T-helper 1 cell treated with Interleukin-12 subunit alpha and Interleukin-12 subunit beta and Interleukin-4 antibody, amounts not matched to agents 30 ng/mL and 1 ng/mL, for 36 hours (primary cell): ENCODE data around the gene RALGPS1. TPM values are rescaled to one million over a fixed set of nuclear protein-coding genes. Genes with fewer than 3 reads are reported as not detected.

ENCODE experiments used
- intact Hi-C: fragments of 100-400 bp; cut with micrococcal nuclease; formaldehyde crosslinking; loops from one replicate; pipeline ENCODE4 v1.15.1; 2024
- total RNA-seq: library from RNA; stranded (reverse); gene quantifications from 2 replicates; pipeline ENCODE4 v1.2.3, GENCODE V29; 2022

RALGPS1 gene
- total RNA-seq, 1 donor from 2014 or later: 3.8 TPM

- intact Hi-C loops: no loop called here
These were observed 41.2 kb downstream of the RALGPS1 start for GRCh38 chr9:126955811-126956210.

DNA sequence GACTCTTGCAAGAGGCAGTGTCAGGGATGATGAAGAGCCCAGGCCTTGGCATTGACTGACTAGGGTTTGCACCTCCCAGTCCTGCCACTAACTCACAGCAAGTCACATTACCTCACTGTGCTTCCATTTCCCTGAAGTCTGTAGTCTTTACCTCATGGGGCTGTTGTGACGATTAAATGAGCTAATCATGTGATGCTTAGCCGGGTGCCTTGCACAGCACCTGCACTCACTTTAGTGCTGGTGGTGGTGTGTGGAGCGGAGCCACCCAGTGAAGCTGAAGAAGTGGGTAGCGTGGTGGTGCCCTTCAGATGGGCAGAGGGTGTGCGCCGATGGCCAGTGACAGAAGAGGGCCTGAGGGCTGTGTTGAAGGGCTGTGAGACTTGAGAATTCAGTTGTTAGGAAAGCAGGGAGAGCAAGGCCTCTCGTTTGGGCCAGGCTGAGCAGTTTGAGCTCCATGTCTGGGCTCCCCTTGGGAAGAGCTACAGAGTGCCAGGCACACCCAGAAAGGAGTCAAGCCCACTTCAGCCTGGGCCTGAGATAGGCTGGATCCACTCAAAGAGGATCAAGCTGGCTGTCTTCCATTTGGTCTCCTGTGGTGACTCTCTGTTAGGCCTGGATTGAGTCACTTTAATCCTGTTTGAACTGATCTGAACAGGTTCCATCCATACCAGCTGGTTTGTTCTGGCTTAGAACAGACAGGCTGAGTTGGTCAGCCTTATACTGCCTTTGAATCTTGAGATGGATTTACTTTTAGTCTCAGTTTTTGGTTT lies 42.5 kb downstream of the RALGPS1 start:
- intact Hi-C loops: no loop called here

DNA sequence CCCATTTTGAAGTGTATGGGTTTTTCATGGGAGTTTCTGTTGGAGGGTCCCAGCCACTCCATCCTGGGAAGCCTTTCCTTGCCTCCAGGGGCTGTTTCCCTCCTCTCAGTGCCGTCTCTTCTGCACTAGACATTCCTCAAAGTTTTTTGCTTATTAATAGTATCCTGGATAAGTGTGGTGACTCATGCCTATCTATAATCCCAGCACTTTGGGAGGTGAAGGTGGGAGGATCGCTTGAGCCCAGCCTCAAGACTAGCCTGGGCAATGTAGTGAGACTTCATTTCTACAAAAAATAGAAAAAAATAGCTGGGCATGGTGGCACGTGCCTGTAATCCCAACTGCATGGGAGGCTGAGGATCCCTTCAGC lies 43.1 kb downstream of the RALGPS1 start:
- intact Hi-C loops: no loop called here

DNA sequence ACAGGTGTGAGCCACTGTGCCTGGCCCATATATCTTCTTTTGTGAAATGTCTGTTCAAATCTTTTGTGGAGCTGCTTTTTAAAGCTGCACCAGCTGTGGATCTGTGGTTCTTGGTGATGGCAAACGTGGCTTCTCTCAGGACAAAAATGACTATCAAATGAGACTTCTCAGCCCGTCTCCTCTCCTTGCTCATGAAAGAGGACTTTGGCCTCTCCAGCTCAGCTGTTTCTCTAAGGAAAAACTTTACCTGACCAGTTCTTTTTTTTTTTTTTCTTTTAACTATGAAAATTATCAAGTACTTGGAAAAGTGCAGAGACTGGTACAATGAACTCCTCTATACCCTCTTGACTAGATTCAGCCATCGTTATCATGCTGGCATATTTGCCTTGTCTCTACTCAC lies 44.8 kb downstream of the RALGPS1 start:
- intact Hi-C loops: no loop called here

DNA sequence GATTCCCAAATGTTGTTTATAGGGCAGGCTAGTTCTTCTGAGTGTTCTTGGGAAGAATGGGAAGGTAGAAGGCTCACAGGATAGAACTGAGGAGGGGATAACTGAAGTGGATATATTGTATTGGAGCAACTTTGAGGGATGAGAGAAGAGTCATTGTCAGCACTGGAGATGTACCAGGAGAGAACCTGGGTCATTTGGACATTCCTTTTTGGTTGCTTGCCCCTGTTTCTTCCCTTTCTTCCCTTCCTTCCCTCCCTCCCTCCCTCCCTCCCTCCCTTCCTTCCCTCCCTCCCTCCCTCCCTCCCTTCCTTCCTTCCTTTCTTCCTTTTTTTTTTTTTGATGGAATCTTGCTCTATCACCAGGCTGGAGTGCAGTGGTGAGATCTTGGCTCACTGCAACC lies 45.3 kb downstream of the RALGPS1 start:
- intact Hi-C loops: no loop called here

DNA sequence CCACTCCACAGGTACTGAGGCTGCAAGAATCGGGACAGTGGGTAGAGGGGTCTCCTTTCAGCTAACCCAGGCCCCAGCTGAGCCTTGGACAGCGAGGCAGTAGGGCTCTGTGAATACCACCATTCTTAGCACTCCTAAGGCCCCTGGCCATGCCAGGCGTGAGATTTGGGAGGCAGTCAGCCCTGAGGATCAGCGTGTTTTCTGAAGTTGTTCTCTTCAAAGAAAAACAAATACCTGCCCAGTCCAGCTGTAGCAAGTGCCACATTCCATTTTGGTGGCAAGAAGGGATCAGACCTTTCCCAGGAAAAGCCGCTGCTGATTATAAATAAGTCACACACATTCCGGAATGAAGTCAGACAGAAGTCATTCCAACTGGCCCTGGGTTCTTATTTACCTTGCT lies 47.8 kb downstream of the RALGPS1 start:
- intact Hi-C loops: no loop called here

GRCh38 chr9:126965077-126965476 lies 50.5 kb downstream of the RALGPS1 start:
- intact Hi-C loops: loop anchor here (1.0 kb wide), 3 partner anchors 21 to 84 kb away; no protein-coding TSS in a partner anchor

- intact Hi-C loops: loop anchor here (1.0 kb wide), 4 partner anchors 21 to 234 kb away; no protein-coding TSS in a partner anchor
These were observed 51.2 kb downstream of the RALGPS1 start for GRCh38 chr9:126965541-126966428.

GRCh38 chr9:126971261-126971660 lies 56.7 kb downstream of the RALGPS1 start:
- intact Hi-C loops: no loop called here

DNA sequence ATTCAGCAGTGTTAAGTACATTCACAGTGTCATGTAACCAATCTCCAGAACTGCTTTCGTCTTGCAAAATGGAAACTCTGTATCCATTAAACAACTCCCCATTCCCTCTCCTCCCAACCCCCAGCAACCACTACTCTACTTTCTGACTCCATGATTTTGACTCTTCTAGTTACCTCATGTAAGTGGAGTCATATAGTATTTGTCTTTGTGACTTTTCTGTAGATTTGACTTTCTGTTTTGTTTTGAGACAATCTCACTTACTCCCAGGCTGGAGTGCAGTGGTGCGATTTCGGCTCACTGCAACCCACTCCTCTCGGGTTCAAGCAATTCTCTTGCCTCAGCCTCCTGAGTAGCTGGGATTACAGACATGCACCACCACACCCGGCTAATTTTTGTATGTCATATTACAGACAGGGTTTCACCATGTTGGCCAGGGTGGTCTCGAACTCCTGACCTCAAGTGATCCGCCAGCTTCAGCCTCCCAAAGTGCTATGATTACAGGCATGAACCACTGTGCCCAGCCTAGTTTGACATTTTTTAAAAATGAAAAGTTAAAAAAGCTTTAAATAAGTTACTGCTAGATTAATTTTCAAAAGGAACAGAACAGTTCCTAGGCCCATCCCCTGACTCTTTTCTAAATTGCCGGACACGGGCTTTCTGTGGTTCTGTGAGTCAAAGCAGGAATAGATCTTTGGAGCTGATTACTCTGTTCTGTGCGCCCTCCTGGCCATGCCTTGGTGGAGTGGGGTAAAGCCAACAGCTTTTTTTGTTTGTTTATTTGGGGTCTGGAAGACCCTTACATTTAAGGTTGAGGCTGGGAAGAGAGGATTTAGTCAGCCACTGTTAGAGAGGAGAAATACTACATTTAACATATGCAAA lies 59.3 kb downstream of the RALGPS1 start:
- intact Hi-C loops: no loop called here

- intact Hi-C loops: no loop called here
These were observed 60.0 kb downstream of the RALGPS1 start for GRCh38 chr9:126974594-126974993.

DNA sequence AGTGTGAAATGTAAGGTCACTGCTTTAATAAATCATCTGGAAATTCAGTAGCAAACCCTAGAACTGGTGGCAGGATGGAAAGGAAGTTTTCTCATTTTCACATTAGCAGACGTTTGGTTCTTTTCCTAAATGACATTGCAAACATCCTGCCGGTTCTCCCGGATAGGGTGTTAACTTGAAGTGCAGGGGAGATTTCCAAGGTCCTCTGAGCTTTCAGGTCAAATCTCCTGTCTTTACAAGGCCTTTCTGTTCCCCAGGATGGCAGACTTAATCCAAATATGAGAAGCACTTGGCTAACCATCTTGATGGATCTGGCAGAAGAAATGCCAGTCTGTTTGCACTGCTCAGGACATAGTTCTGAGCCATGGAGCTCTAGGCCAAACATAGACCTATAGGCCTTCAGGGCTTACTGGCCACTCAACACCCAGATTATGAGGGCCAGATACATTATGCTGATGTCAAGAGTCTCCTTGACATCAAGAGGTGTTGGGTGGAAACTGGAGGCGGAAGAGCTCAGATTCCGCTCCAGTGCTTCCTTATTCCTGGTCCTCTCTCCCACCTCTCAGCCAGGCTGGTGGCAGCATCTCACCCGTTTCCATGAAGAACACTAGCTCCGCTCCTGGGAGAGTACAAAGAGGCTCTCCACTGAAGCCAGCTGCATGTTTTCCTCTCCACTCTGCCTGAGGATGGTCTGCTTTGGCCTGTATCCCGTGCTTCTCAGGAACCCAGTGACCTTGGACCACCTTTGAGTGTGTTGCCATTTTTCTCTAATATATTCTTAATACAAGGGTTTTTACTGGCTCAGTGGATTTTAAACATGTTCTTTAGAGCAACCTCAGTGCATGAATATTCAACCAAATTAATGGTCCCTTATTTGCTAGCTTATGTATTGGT lies 61.0 kb downstream of the RALGPS1 start:
- intact Hi-C loops: no loop called here

DNA sequence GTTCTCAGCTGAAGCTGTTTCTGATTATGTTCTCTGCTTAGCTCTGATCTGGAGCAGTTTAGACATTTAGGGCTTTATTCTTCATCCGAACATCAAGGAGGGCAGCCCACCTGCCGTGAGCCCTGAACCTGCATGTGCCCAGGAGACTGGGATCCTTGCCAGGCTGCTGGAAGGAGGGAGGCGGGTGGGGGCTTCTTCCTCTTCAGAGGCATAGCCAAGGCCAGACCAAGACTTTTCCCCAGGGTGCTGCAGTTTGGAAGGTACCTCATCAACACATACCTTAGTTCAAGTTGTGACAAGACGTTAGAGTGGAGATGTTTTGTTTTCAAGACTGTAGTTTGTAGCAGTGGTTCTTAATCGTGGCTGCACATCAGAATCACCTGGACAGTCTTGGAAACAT lies 64.9 kb downstream of the RALGPS1 start:
- intact Hi-C loops: no loop called here

GRCh38 chr9:126980231-126980630 lies 65.6 kb downstream of the RALGPS1 start:
- intact Hi-C loops: no loop called here

DNA sequence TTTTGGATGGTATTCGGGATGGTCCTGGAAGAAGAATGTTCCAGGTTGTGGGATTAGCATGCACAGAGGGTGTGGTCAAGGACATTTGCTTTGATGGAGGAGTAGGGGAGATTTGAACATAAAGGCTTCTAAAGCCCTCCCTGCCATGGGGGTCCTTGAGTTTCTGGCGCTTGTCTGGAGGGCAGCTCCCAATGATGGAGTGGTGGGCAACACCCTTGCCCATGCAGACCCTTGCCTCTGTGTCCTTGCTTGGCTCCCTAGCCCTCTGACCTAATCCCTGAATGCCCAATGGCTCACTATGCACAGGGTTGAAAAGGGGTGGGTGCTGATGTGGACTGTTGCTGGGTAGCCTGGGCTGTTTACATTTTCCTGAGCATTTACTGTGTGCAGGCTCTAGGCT lies 66.6 kb downstream of the RALGPS1 start:
- intact Hi-C loops: no loop called here

DNA sequence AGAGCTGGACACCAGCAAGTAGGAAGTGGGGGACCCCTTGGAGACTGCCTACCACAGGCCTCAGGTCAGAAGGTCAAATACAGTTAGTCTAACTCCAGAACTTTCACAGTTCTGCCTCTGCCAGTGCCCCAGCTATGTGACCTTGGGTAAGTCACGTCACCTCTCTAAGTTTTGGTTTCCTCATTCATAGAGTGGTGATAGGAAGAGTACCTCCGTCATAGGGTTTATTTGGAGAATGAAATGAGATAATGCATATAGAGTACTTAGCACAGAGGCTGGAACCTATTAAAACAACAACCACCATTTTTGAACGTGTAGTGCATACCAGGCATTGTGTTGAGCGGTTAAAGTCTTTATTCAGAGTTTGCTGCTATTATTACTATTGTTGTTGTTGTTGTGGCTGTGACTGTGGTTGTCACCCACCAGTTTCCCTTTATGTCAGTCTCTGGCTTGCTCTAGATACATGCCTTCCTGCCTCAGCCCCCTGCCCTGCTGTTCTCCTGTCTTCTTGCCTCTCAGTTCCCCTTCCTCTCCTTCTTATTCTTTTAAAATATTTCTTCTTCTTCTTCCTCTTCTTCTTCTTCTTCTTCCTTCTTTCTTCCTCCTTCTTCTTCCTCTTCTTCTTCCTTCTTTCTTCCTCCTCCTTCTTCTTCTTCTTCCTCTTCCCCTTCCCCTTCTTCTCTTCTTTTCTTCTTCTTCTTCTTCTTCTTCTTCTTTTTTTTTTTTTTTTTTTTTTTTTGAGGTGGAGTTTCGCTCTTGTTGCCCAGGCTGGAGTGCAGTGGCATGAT lies 67.8 kb downstream of the RALGPS1 start:
- intact Hi-C loops: loop anchor here (2.0 kb wide), 1 partner anchor 68 kb away; the partner anchor contains the start of gene RALGPS1

- intact Hi-C loops: loop anchor here (2.0 kb wide), 1 partner anchor 69 kb away; the partner anchor contains the start of gene RALGPS1
These were observed 69.2 kb downstream of the RALGPS1 start for GRCh38 chr9:126983767-126984166.

DNA sequence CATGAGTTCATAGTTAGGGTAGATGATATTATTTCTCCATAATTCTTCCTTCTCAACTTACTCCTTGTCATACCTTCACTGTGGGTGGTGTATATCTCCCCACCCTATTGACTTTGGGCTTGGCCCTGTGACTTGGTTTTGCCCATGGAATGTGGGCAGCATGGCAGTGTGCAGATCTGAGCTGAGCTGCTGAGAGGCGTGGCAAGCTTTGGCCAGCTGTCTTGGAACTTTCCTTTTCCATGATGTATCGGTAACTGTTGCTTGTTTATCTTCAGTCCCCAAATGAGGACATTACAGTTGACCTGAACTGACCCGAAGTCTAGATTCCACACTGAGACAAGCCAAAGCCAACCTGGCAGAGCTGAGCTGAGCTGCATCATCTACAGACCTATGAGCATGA lies 70.4 kb downstream of the RALGPS1 start:
- intact Hi-C loops: loop anchor here (5.0 kb wide), 3 partner anchors 132 to 1042 kb away; no protein-coding TSS in a partner anchor

DNA sequence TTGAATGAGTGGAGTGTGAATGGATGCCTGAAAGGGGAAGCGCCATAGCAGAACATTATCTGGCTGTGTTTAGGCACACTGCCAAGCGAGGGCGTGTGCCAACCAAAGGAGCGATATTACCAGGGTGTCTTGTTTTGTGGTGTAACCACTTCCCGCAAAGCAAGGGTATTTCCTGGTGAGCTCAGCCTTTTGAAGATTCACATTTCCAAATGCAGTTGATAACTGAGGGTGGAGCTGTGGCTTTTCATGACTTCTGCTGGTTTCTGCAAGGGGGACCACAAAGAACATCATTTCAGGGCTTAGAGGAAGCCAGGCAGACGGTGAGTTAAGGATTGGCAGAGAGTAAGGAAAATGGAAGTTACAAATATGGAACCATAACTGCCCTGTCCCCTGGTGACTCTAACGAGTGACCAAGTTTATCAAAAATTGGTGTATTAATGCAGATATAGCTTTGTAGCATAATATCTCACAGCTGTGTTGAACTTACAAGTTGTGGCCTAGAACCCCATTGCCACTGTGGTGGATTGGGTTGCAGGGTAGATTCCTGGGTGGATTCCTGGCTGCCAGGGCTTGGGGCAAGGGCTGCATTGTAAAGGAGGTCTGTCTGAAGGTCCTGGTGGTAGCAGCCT lies 71.4 kb downstream of the RALGPS1 start:
- intact Hi-C loops: loop anchor here (1.0 to 5.0 kb wide), 9 partner anchors 19 to 1041 kb away; no protein-coding TSS in a partner anchor
